GM23338 (cell line): Measurements from ENCODE around the gene CHD5. TPM values are rescaled to one million over a fixed set of nuclear protein-coding genes. Genes with fewer than 3 reads are reported as not detected.

ENCODE experiments used
- ATAC-seq: fragments of 200-7000 bp; cut with Tn5 transposase; 3 replicates; pipeline ENCODE4 v1.9.1; 2020
- DNase-seq: peaks from one replicate; pipeline ENCODE4 v3.0.0-alpha.2; 2015; ENCODE audit warnings: low spot score
- H2AFZ ChIP-seq: fragments of 200-600 bp; sonication (generic); 2 replicates; pipeline ENCODE4 v1.8.0; 2016; ENCODE audit warnings: antibody characterized with exemption, mild to moderate bottlenecking, moderate library complexity
- H3F3A ChIP-seq: fragments of 200-600 bp; sonication (generic); replicated peaks from 2 replicates; pipeline ENCODE4 v1.8.0; 2017; ENCODE audit warnings: antibody characterized with exemption, mixed run types, low read depth
- H3K27ac ChIP-seq: fragments of 200-600 bp; sonication (generic); 2 replicates; pipeline ENCODE4 v1.6.1; 2016; ENCODE audit warnings: low read depth
- H3K27me3 ChIP-seq: fragments of 200-600 bp; sonication (generic); 2 replicates; pipeline ENCODE4 v1.8.0; 2016; ENCODE audit warnings: mild to moderate bottlenecking, mixed run types, moderate library complexity; ENCODE audit not compliant: insufficient read depth
- H3K36me3 ChIP-seq: fragments of 200-600 bp; sonication (generic); 2 replicates; pipeline ENCODE4 v1.8.0; 2016; ENCODE audit warnings: mild to moderate bottlenecking; ENCODE audit not compliant: insufficient read depth
- H3K4me1 ChIP-seq: fragments of 200-600 bp; sonication (generic); 2 replicates; pipeline ENCODE4 v1.8.0; 2016; ENCODE audit warnings: mild to moderate bottlenecking, moderate library complexity; ENCODE audit not compliant: insufficient read depth
- H3K4me2 ChIP-seq: fragments of 200-600 bp; sonication (generic); 2 replicates; pipeline ENCODE4 v1.7.1; 2017; ENCODE audit warnings: mixed run types
- H3K4me3 ChIP-seq: fragments of 200-600 bp; sonication (generic); 2 replicates; pipeline ENCODE4 v1.6.1; 2016; ENCODE audit warnings: mixed run types
- H3K79me2 ChIP-seq: fragments of 200-600 bp; sonication (generic); replicated peaks from 2 replicates; pipeline ENCODE4 v1.8.0; 2017; ENCODE audit warnings: mild to moderate bottlenecking; ENCODE audit not compliant: insufficient read depth
- H3K9me2 ChIP-seq: fragments of 200-600 bp; sonication (generic); 2 replicates; pipeline ENCODE4 v1.8.0; 2017; ENCODE audit not compliant: insufficient read depth
- H4K20me1 ChIP-seq: fragments of 200-600 bp; sonication (generic); replicated peaks from 2 replicates; pipeline ENCODE4 v1.8.0; 2017; ENCODE audit warnings: mild to moderate bottlenecking; ENCODE audit not compliant: insufficient read depth
- H3K27ac Mint-ChIP-seq: 2 replicates; pipeline ENCODE4 v1.8.0; 2020; ENCODE audit warnings: inconsistent platforms, mild to moderate bottlenecking, moderate library complexity, mixed read lengths
- H3K27me3 Mint-ChIP-seq: 3 replicates; pipeline ENCODE4 v1.8.0; 2022; ENCODE audit warnings: low read depth, mild to moderate bottlenecking, moderate library complexity, mixed read lengths, inconsistent platforms; ENCODE audit not compliant: insufficient read depth, poor library complexity
- H3K36me3 Mint-ChIP-seq: 3 replicates; pipeline ENCODE4 v1.8.0; 2021; ENCODE audit warnings: low read depth, mild to moderate bottlenecking, inconsistent platforms, moderate library complexity, mixed read lengths
- H3K4me1 Mint-ChIP-seq: 3 replicates; pipeline ENCODE4 v1.8.0; 2020; ENCODE audit warnings: mild to moderate bottlenecking, inconsistent platforms, mixed read lengths
- H3K4me3 Mint-ChIP-seq: 3 replicates; pipeline ENCODE4 v1.8.0; 2021; ENCODE audit warnings: moderate library complexity, mild to moderate bottlenecking, inconsistent platforms, mixed read lengths
- H3K9me3 Mint-ChIP-seq: 3 replicates; pipeline ENCODE4 v1.8.0; 2020; ENCODE audit warnings: moderate library complexity, mild to moderate bottlenecking, inconsistent platforms, mixed read lengths
- CREB1 ChIP-seq: fragments of 250-450 bp; sonication (Bioruptor Pico); IDR thresholded peaks from 2 replicates; pipeline ENCODE4 v1.5.0; 2020; ENCODE audit warnings: low read depth, mild to moderate bottlenecking, moderate library complexity
- EZH2 ChIP-seq: fragments of 200-600 bp; sonication (generic); IDR thresholded peaks from one replicate; pipeline ENCODE4 v1.8.0; 2017; ENCODE audit warnings: antibody characterized with exemption, mild to moderate bottlenecking, low read depth; ENCODE audit not compliant: unreplicated experiment
- EZH2phosphoT487 ChIP-seq: fragments of 200-600 bp; sonication (generic); IDR thresholded peaks from one replicate; pipeline ENCODE4 v1.8.1; 2018; ENCODE audit warnings: antibody characterized with exemption; ENCODE audit not compliant: unreplicated experiment
- JUNB ChIP-seq: IDR thresholded peaks from one replicate; pipeline ENCODE4 v1.6.1; 2016; ENCODE audit warnings: antibody characterized with exemption; ENCODE audit not compliant: unreplicated experiment
- NANOG ChIP-seq: IDR thresholded peaks from 2 replicates; pipeline ENCODE4 v1.6.1; 2016; ENCODE audit warnings: antibody characterized with exemption, borderline replicate concordance
- POLR2AphosphoS5 ChIP-seq: IDR thresholded peaks from 2 replicates; pipeline ENCODE4 v1.6.1; 2016; ENCODE audit warnings: antibody characterized with exemption, low read depth
- STAT1 ChIP-seq: IDR thresholded peaks from one replicate; pipeline ENCODE4 v1.6.1; 2016; ENCODE audit warnings: antibody characterized with exemption; ENCODE audit not compliant: unreplicated experiment
- ZNF114 ChIP-seq: fragments of 250-450 bp; sonication (Bioruptor Pico); IDR thresholded peaks from 2 replicates; pipeline ENCODE4 v1.5.0; 2020; ENCODE audit warnings: mild to moderate bottlenecking, moderate library complexity
- ZNF331 ChIP-seq: fragments of 250-450 bp; sonication (Bioruptor Pico); IDR thresholded peaks from 2 replicates; pipeline ENCODE4 v1.5.0; 2020; ENCODE audit warnings: low read depth, mild to moderate bottlenecking, moderate library complexity
- polyA plus RNA-seq: library from polyadenylated mRNA; unstranded; fragments of >200 nt; fragmentation: Nextera tagmentation; extraction: Ambion mirVana; gene quantifications from 2 replicates; pipeline ENCODE4 v1.2.1, GENCODE V29; 2016
- total RNA-seq: library from RNA; depleted of rRNA; stranded (reverse); fragments of >200 nt; shearing (Covaris generic); gene quantifications from 2 replicates; pipeline ENCODE4 v1.2.3, GENCODE V29; 2014
- TF ChIP-seq, protein P1 (sequence below), 2 experiments: fragments of 200-600 bp in 1 of 2; sonication (generic) in 1 of 2; conservative IDR thresholded peaks; 2 replicates each; pipeline versions ENCODE4 v1.5.1 to v1.6.1; 2016 to 2017; ENCODE audit warnings: antibody characterized with exemption in 2 of 2, low read depth in 2 of 2, mild to moderate bottlenecking in 2 of 2, moderate library complexity in 1 of 2
- TF ChIP-seq, protein P2 (sequence below): IDR thresholded peaks from one replicate; pipeline ENCODE4 v1.6.1; 2018; ENCODE audit warnings: antibody characterized with exemption; ENCODE audit not compliant: unreplicated experiment
- TF ChIP-seq, protein P3 (sequence below): IDR thresholded peaks from 2 replicates; pipeline ENCODE4 v1.6.1; 2016; ENCODE audit warnings: antibody characterized with exemption

Gene CHD5
- total and polyA plus RNA-seq, 2 experiments from 2014 or later, result 0.32 to 1.0 TPM

DNA sequence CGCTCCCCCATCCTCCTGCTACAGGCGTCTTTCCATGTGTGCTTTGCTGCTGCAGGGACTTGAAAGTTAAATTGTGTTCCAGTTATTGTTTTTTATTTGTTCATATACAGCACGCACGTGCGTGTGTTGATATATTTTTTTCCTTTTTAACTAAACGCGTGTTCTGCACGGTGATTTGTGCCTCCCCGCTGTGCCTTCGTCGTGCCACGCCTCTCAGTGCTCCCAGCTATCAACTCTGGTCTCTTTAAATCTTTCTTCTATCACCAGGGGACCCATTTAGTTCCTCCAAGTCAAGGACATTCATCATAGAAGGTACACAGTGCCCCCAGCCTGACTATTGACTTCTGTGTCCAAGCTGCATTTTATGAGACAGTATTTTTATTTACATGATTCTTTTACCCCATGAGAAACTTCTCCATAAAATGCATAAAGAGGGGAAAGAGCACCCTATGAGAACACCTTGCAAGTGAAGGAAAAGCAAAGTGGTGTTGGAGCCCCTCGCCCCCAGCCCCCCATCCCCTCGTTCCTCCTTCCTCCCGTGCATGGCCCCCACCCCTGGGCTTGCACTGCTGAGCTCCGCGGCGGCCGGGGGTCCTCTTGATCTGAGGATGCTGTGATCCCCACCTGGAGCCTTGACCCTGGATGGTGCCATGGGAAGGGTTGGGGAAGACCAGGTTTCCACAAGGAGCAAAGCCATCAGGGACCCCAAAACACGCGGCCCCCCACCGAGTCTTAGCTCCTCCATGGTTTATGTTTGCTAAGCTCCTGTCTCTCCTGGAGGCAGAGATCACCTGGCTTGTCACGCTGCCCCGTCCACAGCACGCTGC is 88.9 kb downstream of the CHD5 start:
- Histone ChIP-seq H3K4me1 (no peaks in the 10 kb centered on the region), H3K27me3 (no peaks in the 10 kb centered on the region), H4K20me1 (no peaks in the 10 kb centered on the region), H3F3A (no peaks in the 10 kb centered on the region), H3K36me3 (no peaks in the 10 kb centered on the region), H3K27ac (no peak overlapping the region), H2AFZ (no peak overlapping the region), H3K79me2 (no peaks in the 10 kb centered on the region), H3K4me2 (no peak overlapping the region), H3K9me2 (no peaks in the 10 kb centered on the region), H3K4me3 (no peak overlapping the region)
- Mint-ChIP-seq H3K27ac (no peak overlapping the region), H3K4me3 (no peak overlapping the region), H3K4me1 (no peaks in the 10 kb centered on the region; the same call in 2 of the 3 replicates), H3K36me3 (no peaks in the 10 kb centered on the region), H3K27me3 (no peaks in the 10 kb centered on the region), H3K9me3 (no peaks in the 10 kb centered on the region)
- ATAC-seq (no peak), DNase-seq (no peak)
- TF ChIP-seq, protein P1, sequence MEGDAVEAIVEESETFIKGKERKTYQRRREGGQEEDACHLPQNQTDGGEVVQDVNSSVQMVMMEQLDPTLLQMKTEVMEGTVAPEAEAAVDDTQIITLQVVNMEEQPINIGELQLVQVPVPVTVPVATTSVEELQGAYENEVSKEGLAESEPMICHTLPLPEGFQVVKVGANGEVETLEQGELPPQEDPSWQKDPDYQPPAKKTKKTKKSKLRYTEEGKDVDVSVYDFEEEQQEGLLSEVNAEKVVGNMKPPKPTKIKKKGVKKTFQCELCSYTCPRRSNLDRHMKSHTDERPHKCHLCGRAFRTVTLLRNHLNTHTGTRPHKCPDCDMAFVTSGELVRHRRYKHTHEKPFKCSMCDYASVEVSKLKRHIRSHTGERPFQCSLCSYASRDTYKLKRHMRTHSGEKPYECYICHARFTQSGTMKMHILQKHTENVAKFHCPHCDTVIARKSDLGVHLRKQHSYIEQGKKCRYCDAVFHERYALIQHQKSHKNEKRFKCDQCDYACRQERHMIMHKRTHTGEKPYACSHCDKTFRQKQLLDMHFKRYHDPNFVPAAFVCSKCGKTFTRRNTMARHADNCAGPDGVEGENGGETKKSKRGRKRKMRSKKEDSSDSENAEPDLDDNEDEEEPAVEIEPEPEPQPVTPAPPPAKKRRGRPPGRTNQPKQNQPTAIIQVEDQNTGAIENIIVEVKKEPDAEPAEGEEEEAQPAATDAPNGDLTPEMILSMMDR (conservative IDR thresholded peaks at IDR 0.05; ENCODE audit: low read depth in 2 of 2), result no peak
- TF ChIP-seq ZNF114 (CRISPR knock-in tag) (no peak), ZNF331 (CRISPR knock-in tag) (no peak), EZH2 (no peak)

DNA sequence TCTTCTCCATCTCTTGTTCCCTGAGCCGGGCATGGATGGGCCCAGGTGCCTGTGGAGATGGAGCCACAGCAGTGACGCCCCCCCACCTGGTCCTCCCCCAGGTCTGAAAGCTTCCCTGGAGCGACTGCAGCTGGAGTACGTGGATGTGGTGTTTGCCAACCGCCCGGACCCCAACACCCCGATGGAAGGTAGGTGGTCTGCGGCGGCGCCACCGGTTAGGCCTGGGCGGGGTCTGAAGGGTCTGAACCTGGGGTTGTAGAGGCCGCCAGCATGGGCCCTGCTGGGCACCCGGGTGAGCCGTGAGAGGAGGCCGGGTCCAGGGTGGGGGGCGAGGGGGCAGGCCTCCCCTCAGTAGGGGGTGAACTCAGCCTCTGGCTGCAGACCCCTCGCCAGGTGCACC is 89.8 kb downstream of the CHD5 start:
- no peaks in the 10 kb centered on the region for H3K27me3 Mint-ChIP-seq
- no peak for TF ChIP-seq EZH2phosphoT487
- TF ChIP-seq POLR2AphosphoS5, result no peak
- no peak for TF ChIP-seq NANOG
- TF ChIP-seq CREB1 (CRISPR knock-in tag), result no peak
- TF ChIP-seq ZNF114 (CRISPR knock-in tag), result no peak
- TF ChIP-seq JUNB, result no peak
- TF ChIP-seq, protein P1 (conservative IDR thresholded peaks at IDR 0.05; ENCODE audit: low read depth in 2 of 2), result no peak
- no peak for TF ChIP-seq ZNF331 (CRISPR knock-in tag)
- TF ChIP-seq, protein P2, sequence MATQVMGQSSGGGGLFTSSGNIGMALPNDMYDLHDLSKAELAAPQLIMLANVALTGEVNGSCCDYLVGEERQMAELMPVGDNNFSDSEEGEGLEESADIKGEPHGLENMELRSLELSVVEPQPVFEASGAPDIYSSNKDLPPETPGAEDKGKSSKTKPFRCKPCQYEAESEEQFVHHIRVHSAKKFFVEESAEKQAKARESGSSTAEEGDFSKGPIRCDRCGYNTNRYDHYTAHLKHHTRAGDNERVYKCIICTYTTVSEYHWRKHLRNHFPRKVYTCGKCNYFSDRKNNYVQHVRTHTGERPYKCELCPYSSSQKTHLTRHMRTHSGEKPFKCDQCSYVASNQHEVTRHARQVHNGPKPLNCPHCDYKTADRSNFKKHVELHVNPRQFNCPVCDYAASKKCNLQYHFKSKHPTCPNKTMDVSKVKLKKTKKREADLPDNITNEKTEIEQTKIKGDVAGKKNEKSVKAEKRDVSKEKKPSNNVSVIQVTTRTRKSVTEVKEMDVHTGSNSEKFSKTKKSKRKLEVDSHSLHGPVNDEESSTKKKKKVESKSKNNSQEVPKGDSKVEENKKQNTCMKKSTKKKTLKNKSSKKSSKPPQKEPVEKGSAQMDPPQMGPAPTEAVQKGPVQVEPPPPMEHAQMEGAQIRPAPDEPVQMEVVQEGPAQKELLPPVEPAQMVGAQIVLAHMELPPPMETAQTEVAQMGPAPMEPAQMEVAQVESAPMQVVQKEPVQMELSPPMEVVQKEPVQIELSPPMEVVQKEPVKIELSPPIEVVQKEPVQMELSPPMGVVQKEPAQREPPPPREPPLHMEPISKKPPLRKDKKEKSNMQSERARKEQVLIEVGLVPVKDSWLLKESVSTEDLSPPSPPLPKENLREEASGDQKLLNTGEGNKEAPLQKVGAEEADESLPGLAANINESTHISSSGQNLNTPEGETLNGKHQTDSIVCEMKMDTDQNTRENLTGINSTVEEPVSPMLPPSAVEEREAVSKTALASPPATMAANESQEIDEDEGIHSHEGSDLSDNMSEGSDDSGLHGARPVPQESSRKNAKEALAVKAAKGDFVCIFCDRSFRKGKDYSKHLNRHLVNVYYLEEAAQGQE, result no peak
- TF ChIP-seq STAT1, result no peak
- TF ChIP-seq, protein P3, sequence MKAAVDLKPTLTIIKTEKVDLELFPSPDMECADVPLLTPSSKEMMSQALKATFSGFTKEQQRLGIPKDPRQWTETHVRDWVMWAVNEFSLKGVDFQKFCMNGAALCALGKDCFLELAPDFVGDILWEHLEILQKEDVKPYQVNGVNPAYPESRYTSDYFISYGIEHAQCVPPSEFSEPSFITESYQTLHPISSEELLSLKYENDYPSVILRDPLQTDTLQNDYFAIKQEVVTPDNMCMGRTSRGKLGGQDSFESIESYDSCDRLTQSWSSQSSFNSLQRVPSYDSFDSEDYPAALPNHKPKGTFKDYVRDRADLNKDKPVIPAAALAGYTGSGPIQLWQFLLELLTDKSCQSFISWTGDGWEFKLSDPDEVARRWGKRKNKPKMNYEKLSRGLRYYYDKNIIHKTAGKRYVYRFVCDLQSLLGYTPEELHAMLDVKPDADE, result no peak

More for the DNA sequence above, 89.8 kb downstream of the CHD5 start:
- H3K27ac Mint-ChIP-seq, result no peak overlapping the region
- Histone ChIP-seq H3K4me1 (no peaks in the 10 kb centered on the region), H3K4me2 (no peak overlapping the region), H4K20me1 (no peaks in the 10 kb centered on the region), H3K36me3 (no peaks in the 10 kb centered on the region), H3F3A (no peaks in the 10 kb centered on the region), H2AFZ (no peak overlapping the region), H3K9me2 (no peaks in the 10 kb centered on the region), H3K79me2 (no peaks in the 10 kb centered on the region), H3K27ac (no peak overlapping the region), H3K27me3 (no peaks in the 10 kb centered on the region), H3K4me3 (no peak overlapping the region)
- no peak for DNase-seq
- ATAC-seq, result no peak
- H3K36me3 Mint-ChIP-seq, result no peaks in the 10 kb centered on the region
- H3K4me1 Mint-ChIP-seq, result no peaks in the 10 kb centered on the region; the same call in 2 of the 3 replicates
- no peaks in the 10 kb centered on the region for H3K9me3 Mint-ChIP-seq
- H3K4me3 Mint-ChIP-seq, result no peak overlapping the region
